ENCODE data around the gene HTRA1.

DNA sequence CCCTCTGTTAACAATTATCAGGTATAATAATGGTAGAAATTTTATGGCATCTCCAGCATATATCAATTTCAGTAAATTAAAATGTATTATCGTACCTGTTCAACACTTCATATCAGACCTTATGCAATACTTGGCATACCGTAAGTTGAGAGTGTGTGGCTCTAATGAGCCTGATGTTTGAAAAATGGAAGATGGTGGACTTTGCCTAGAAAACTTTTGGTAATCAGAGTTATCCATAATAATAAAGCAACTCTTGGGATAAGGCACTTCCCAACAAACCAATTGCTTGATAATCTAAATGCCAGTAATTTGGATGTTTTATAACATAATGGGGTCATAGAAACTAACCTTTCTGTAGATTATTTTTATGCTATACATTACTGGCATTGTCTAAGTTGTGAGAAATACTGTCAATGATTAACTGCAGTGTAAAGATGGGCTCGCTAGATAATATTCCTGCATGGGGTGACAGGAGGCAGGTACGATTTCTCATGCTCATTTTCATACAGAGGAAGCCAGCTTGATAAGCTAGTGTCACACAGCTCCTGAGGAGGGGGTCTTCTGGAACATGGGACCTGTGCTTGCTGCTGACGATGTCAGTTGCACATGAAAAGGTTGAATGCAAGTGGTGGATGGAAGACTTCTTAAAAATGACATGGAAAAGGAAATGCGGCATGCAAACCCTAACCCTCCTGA lies 71.4 kb downstream of the HTRA1 start:
- TF ChIP-seq SIN3A (IDR thresholded peaks at IDR 0.05; ENCODE audit: low read depth) (no peak), EZH2 (IDR thresholded peaks at IDR 0.05) (no peak), CEBPB (IDR thresholded peaks at IDR 0.05; ENCODE audit: low read depth) (no peak), POLR2A (IDR thresholded peaks at IDR 0.05; ENCODE audit: borderline replicate concordance, extremely low read depth, insufficient read depth, insufficient read length) (no peak), ELF1 (IDR thresholded peaks at IDR 0.05; ENCODE audit: borderline replicate concordance, low read depth) (no peak)
- TF ChIP-seq, protein P1, sequence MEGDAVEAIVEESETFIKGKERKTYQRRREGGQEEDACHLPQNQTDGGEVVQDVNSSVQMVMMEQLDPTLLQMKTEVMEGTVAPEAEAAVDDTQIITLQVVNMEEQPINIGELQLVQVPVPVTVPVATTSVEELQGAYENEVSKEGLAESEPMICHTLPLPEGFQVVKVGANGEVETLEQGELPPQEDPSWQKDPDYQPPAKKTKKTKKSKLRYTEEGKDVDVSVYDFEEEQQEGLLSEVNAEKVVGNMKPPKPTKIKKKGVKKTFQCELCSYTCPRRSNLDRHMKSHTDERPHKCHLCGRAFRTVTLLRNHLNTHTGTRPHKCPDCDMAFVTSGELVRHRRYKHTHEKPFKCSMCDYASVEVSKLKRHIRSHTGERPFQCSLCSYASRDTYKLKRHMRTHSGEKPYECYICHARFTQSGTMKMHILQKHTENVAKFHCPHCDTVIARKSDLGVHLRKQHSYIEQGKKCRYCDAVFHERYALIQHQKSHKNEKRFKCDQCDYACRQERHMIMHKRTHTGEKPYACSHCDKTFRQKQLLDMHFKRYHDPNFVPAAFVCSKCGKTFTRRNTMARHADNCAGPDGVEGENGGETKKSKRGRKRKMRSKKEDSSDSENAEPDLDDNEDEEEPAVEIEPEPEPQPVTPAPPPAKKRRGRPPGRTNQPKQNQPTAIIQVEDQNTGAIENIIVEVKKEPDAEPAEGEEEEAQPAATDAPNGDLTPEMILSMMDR (IDR thresholded peaks at IDR 0.05 in 2 of 3, conservative IDR thresholded peaks at IDR 0.05 in 1 of 3; ENCODE audit: borderline replicate concordance in 1 of 3, insufficient read depth in 1 of 3, low read depth in 2 of 3, low read length in 2 of 3) = no peak
